HG02588 (cell line): ENCODE data around the gene POLN.

Source experiments
- ATAC-seq: cut with Tn5 transposase; IDR thresholded peaks from one replicate; pipeline ENCODE4 v1.9.1; 2021; ENCODE audit warnings: mild to moderate bottlenecking, moderate library complexity; ENCODE audit not compliant: unreplicated experiment

The POLN gene

GRCh38 chr4:2089222-2089621 is 152.7 kb downstream of the POLN start:
- no peak for ATAC-seq

GRCh38 chr4:2087170-2087569 is 154.8 kb downstream of the POLN start:
- ATAC-seq: no peak

- no peak for ATAC-seq
These were observed 156.4 kb downstream of the POLN start for GRCh38 chr4:2085496-2085901.

- ATAC-seq: no peak
These were observed 157.6 kb downstream of the POLN start for GRCh38 chr4:2084316-2084715.

GRCh38 chr4:2083826-2084160 is 158.1 kb downstream of the POLN start:
- no peak for ATAC-seq

- no peak for ATAC-seq
These were observed 158.7 kb downstream of the POLN start for GRCh38 chr4:2083116-2083825.

GRCh38 chr4:2082627-2083026 is 159.3 kb downstream of the POLN start:
- no peak for ATAC-seq

GRCh38 chr4:2082118-2082517 is 159.8 kb downstream of the POLN start:
- no peak for ATAC-seq

GRCh38 chr4:2081540-2081939 is 160.4 kb downstream of the POLN start:
- ATAC-seq: no peak

- ATAC-seq: no peak
These were observed 161.3 kb downstream of the POLN start for GRCh38 chr4:2080429-2081300.

- no peak for ATAC-seq
These were observed 162.0 kb downstream of the POLN start for GRCh38 chr4:2079926-2080325.

GRCh38 chr4:2079006-2079405 is 162.9 kb downstream of the POLN start:
- ATAC-seq: no peak

- ATAC-seq: no peak
These were observed 163.3 kb downstream of the POLN start for GRCh38 chr4:2078584-2078983.

- ATAC-seq: no peak
These were observed 164.1 kb downstream of the POLN start for GRCh38 chr4:2077537-2078460.

- no peak for ATAC-seq
These were observed 164.9 kb downstream of the POLN start for GRCh38 chr4:2076908-2077536.

- ATAC-seq: no peak
These were observed 165.7 kb downstream of the POLN start for GRCh38 chr4:2075987-2076907.

GRCh38 chr4:2075171-2075986 is 166.5 kb downstream of the POLN start:
- ATAC-seq: no peak

GRCh38 chr4:2074588-2074987 is 167.3 kb downstream of the POLN start:
- no peak for ATAC-seq
